Medulla oblongata (tissue), 1 donor: ENCODE data around the gene ABCB6.

Source experiments
- DNase-seq: peaks from one replicate; pipeline ENCODE4 v3.0.0-alpha.2; 2015; ENCODE audit errors: extremely low spot score

Gene ABCB6

GRCh38 chr2:219245148-219245898, 26.6 kb upstream of the ABCB6 start, which contains the start of the genes GLB1L and STK16:
TSS of gene GLB1L (minus strand) at chr2:219245444. CDS start at chr2:219243573, 1,871 bp downstream.
TSS of gene STK16 (plus strand) at chr2:219245479. CDS start at chr2:219246000, 521 bp downstream.
- peak; percentile 93 for DNase-seq

- DNase-seq, result no peak
These were observed 26.0 kb upstream of the ABCB6 start for GRCh38 chr2:219244789-219245147.

GRCh38 chr2:219243291-219243761, 24.6 kb upstream of the ABCB6 start:
- DNase-seq, result no peak

GRCh38 chr2:219234331-219234730, 15.6 kb upstream of the ABCB6 start:
- DNase-seq, result no peak

- no peak for DNase-seq
These were observed 11.3 kb upstream of the ABCB6 start for GRCh38 chr2:219230059-219230540.

GRCh38 chr2:219229305-219230058, 10.7 kb upstream of the ABCB6 start, which contains the start of the genes ANKZF1 and ATG9A:
TSS of gene ANKZF1 (plus strand) at chr2:219229806. CDS start at chr2:219230258, 452 bp downstream.
TSS of gene ATG9A (minus strand) at chr2:219229636. CDS start at chr2:219228024, 1,612 bp downstream.
- peak; percentile 100 for DNase-seq

GRCh38 chr2:219228911-219229304, 10.2 kb upstream of the ABCB6 start:
- DNase-seq, result no peak

- DNase-seq, result peak; percentile 21
These were observed 9.5 kb upstream of the ABCB6 start for GRCh38 chr2:219228041-219228910.

GRCh38 chr2:219225350-219225749, 6.6 kb upstream of the ABCB6 start:
- no peak for DNase-seq

- DNase-seq, result no peak
These were observed 5.3 kb upstream of the ABCB6 start for GRCh38 chr2:219223831-219224610.

- DNase-seq, result no peak
These were observed 3.3 kb upstream of the ABCB6 start for GRCh38 chr2:219221957-219222518.

GRCh38 chr2:219220652-219221402, 2.1 kb upstream of the ABCB6 start:
- DNase-seq, result no peak

GRCh38 chr2:219219784-219220532, 1.2 kb upstream of the ABCB6 start:
- DNase-seq, result no peak

GRCh38 chr2:219218217-219218731, 484 bp downstream of the ABCB6 start:
- peak; percentile 44 for DNase-seq

GRCh38 chr2:219216535-219216915, 2.2 kb downstream of the ABCB6 start:
- no peak for DNase-seq

GRCh38 chr2:219215871-219216534, 2.8 kb downstream of the ABCB6 start:
- DNase-seq, result no peak

- DNase-seq, result no peak
These were observed 4.0 kb downstream of the ABCB6 start for GRCh38 chr2:219214786-219215185.

- DNase-seq, result no peak
These were observed 4.6 kb downstream of the ABCB6 start for GRCh38 chr2:219214141-219214540.
